Neutrophil (primary cell): Measurements from ENCODE around the gene ECD.

Experiments
- H3K27ac ChIP-seq: fragments of 200-600 bp; sonication (generic); 2 replicates; pipeline ENCODE4 v1.5.1; 2016; ENCODE audit warnings: mild to moderate bottlenecking, moderate library complexity
- H3K27me3 ChIP-seq: fragments of 200-600 bp; sonication (generic); 2 replicates; pipeline ENCODE4 v1.6.0; 2016; ENCODE audit warnings: mild to moderate bottlenecking
- H3K36me3 ChIP-seq: fragments of 200-600 bp; sonication (generic); 2 replicates; pipeline ENCODE4 v1.5.1; 2017
- H3K4me1 ChIP-seq, 2 experiments: fragments of 200-600 bp in 1 of 2; sonication (generic) in 1 of 2; 1 replicate in 1 of 2; 2 replicates in 1 of 2; pipeline versions ENCODE4 v1.5.1 to v1.6.1; 2013 to 2016; ENCODE audit warnings: low read depth in 1 of 2, low read length in 1 of 2, mild to moderate bottlenecking in 1 of 2, moderate library complexity in 1 of 2; ENCODE audit not compliant: control insufficient read depth in 1 of 2, insufficient read depth in 1 of 2
- H3K4me3 ChIP-seq, 2 experiments: fragments of 200-600 bp in 1 of 2; sonication (generic) in 1 of 2; 1 replicate in 1 of 2; 2 replicates in 1 of 2; pipeline ENCODE4 v1.5.1; 2013 to 2016; ENCODE audit warnings: low read depth in 1 of 2, low read length in 1 of 2, mild to moderate bottlenecking in 1 of 2, moderate library complexity in 1 of 2
- H3K9me3 ChIP-seq: fragments of 200-600 bp; sonication (generic); 2 replicates; pipeline ENCODE4 v1.5.1; 2016
- TF ChIP-seq, protein P1 (sequence below): fragments of 200-600 bp; sonication (generic); IDR thresholded peaks from 2 replicates; pipeline ENCODE4 v1.5.1; 2016; ENCODE audit warnings: antibody characterized with exemption

Gene ECD

DNA sequence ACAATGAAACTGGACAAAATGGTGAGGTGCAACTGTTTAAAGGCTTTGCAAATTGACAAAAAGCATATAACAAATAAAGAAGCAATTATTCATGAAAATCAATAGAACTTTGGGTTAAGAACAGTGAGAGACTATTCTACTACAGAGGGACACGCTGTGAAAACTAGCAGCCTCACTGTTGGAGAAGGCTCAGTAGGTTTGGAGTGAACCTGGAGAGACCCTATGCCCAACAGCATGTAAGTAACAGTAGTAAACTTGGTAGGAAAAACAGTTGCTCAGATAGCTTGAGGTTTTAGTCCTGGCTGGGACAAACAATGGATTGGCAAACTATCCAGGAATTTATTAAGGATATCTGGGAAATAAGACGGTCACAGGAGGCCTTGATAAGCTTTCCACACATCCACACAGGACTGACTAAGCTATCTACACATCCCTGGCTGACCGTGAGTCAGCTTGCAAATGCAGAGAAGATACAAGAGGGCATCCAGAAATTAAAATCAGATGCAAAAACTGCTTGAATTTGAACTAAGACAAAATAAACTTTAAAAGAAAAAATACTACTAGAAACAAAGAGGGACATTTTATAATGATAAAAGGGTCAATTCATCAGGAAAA lies 16.0 kb upstream of the ECD start:
- Histone ChIP-seq H3K27ac (no peak overlapping the region), H3K27me3 (no peaks in the 10 kb centered on the region), H3K4me3 (no peak overlapping the region), H3K36me3 (peaks cover 29% of the 10 kb centered on the region), H3K4me1 (no peaks in the 10 kb centered on the region), H3K9me3 (no peaks in the 10 kb centered on the region)
- TF ChIP-seq, protein P1, sequence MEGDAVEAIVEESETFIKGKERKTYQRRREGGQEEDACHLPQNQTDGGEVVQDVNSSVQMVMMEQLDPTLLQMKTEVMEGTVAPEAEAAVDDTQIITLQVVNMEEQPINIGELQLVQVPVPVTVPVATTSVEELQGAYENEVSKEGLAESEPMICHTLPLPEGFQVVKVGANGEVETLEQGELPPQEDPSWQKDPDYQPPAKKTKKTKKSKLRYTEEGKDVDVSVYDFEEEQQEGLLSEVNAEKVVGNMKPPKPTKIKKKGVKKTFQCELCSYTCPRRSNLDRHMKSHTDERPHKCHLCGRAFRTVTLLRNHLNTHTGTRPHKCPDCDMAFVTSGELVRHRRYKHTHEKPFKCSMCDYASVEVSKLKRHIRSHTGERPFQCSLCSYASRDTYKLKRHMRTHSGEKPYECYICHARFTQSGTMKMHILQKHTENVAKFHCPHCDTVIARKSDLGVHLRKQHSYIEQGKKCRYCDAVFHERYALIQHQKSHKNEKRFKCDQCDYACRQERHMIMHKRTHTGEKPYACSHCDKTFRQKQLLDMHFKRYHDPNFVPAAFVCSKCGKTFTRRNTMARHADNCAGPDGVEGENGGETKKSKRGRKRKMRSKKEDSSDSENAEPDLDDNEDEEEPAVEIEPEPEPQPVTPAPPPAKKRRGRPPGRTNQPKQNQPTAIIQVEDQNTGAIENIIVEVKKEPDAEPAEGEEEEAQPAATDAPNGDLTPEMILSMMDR = no peak

DNA sequence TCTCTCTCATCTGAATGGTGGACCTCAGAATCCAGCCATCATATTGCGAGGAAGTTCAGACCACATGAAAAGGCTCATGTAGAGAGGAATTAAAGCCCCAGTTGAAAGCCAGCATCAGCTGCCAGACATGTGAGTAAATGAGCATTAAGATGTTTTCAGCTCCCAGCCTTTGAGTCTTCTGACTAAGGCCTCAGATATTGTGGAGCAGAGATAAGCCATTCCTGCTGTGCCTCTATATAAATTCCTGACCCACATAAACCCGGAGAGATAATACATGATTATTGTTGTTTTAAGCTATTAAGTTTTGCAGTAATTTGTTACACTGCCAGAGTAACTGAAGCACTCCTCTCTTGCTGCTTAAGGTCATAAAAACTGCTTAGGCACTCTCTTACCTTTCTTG lies 14.8 kb upstream of the ECD start:
- TF ChIP-seq, protein P1 = no peak
- Histone ChIP-seq H3K9me3 (no peaks in the 10 kb centered on the region), H3K4me1 (no peaks in the 10 kb centered on the region), H3K4me3 (no peak overlapping the region), H3K36me3 (peaks cover 39% of the 10 kb centered on the region), H3K27ac (no peak overlapping the region), H3K27me3 (no peaks in the 10 kb centered on the region)

DNA sequence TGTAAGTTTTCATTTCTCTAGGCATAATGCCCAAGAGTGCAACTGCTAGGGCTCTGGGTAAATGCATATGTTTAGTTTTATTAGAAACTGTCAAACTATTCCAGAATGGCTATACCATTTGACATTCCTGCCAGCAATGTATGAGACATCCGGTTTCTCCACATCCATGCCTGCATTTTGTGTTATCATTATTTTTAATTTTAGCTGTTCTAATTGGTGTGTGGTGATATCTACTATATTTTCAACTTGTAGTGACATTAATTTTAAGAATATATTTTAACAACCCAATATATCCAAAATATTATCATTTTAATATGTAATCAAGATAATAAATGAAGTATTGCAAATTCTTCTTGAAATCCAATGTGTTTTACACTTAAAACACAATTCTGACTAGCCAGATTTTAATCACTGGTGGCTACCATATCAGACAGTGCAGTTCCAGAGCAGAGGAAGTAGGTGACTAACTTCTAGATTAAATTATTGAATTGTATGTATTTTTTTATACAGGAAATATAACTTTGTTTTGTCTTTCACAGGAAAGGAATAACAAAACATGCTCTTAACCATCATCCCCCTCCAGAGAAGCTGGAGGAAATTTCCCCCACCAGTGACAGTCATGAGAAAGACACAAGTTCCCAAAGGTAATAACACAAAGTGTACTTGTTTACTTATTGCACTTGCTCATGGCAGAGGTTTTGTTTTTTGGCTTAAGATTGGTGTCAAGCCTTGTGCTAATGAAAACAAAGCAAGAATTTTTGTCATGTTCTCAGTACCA lies 6.5 kb upstream of the ECD start:
- Histone ChIP-seq H3K27me3 (no peaks in the 10 kb centered on the region), H3K36me3 (peaks cover 40% of the 10 kb centered on the region), H3K4me1 (no peaks in the 10 kb centered on the region), H3K4me3 (no peak overlapping the region), H3K27ac (no peak overlapping the region), H3K9me3 (no peaks in the 10 kb centered on the region)
- TF ChIP-seq, protein P1 = no peak

DNA sequence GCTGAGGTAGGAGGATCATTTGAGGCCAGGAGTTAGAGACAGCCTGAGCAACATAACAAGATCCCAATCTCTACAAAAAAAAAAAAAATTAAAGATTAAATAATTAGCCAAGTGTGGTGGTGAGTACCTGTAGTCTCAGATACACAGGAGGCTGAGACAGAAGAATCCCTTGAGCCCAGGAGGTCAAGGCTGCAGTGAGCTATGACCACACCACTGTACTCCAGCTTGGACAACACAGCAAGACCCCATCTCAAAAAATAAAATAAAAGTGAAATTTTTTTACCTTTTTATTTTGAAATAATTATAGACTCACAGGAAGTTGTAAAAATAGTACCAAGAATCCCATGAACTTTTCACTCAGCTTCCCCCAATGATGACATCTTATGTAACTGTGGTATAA lies 5.1 kb upstream of the ECD start:
- H3K9me3 ChIP-seq = no peaks in the 10 kb centered on the region
- H3K4me3 ChIP-seq = no peak overlapping the region
- H3K36me3 ChIP-seq = peaks cover 28% of the 10 kb centered on the region
- peaks cover 6 to 8% of the 10 kb centered on the region in 2 experiments for H3K4me1 ChIP-seq
- TF ChIP-seq, protein P1 = no peak
- no peaks in the 10 kb centered on the region for H3K27me3 ChIP-seq
- H3K27ac ChIP-seq = no peak overlapping the region

DNA sequence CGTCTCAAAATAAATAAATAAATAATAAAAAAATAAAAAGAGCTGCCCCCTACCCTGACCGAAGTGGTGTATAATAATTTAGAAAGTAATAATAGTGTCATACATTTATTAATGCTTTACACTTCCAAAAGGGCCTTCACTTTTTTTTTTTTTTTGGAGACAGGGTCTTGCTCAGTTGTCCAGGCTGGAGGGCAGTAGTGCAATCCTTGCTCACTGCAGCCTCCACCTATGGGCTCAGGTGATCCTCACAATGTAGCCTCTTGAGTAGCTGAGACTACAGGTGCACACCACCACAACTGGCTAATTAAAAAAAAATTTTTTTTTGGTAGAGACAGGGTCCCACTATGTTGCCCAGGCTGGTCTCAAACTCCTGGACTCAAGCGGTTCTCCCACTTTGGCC lies 1.5 kb upstream of the ECD start:
- Histone ChIP-seq H3K27ac (no peak overlapping the region), H3K4me3 (no peak overlapping the region), H3K27me3 (no peaks in the 10 kb centered on the region), H3K9me3 (no peaks in the 10 kb centered on the region), H3K36me3 (no peaks in the 10 kb centered on the region), H3K4me1 (peaks cover 13 to 18% of the 10 kb centered on the region in 2 experiments)
- TF ChIP-seq, protein P1 = no peak
